H9 (cell line): ENCODE measurements around the gene MIER2. TPM values are rescaled to one million over a fixed set of nuclear protein-coding genes. Genes with fewer than 3 reads are reported as not detected.
A peak's percentile ranks its signal among the peaks of the same experiment; 100 is the strongest.

ENCODE experiments used
- DNase-seq: peaks from one replicate; pipeline ENCODE4 v3.0.0-alpha.2; 2017
- H2AFZ ChIP-seq: one replicate; pipeline ENCODE4 v1.6.1; 2013; ENCODE audit warnings: mild to moderate bottlenecking, low read length, control low read depth, moderate library complexity
- H2AK5ac ChIP-seq: 2 replicates; pipeline ENCODE4 v1.6.1; 2013; ENCODE audit warnings: low read length, control low read depth, mixed read lengths; ENCODE audit not compliant: insufficient read length
- H2BK120ac ChIP-seq: one replicate; pipeline ENCODE4 v1.6.1; 2013; ENCODE audit warnings: low read depth, mild to moderate bottlenecking, low read length, control low read depth, inconsistent platforms; ENCODE audit not compliant: poor library complexity, severe bottlenecking
- H2BK12ac ChIP-seq: 2 replicates; pipeline ENCODE4 v1.6.1; 2013; ENCODE audit warnings: low read length, control low read depth, mixed read lengths, low read depth; ENCODE audit not compliant: insufficient read length
- H2BK15ac ChIP-seq: 2 replicates; pipeline ENCODE4 v1.6.1; 2013; ENCODE audit warnings: low read depth, low read length, control low read depth
- H2BK20ac ChIP-seq: one replicate; pipeline ENCODE4 v1.6.1; 2013; ENCODE audit warnings: low read depth, mild to moderate bottlenecking, low read length, control low read depth, inconsistent platforms; ENCODE audit not compliant: poor library complexity, severe bottlenecking
- H2BK5ac ChIP-seq: 2 replicates; pipeline ENCODE4 v1.6.1; 2013; ENCODE audit warnings: low read length, control low read depth, mixed read lengths; ENCODE audit not compliant: insufficient read length
- H3K14ac ChIP-seq: 2 replicates; pipeline ENCODE4 v1.6.1; 2013; ENCODE audit warnings: low read length, control low read depth; ENCODE audit not compliant: insufficient read depth
- H3K18ac ChIP-seq: 2 replicates; pipeline ENCODE4 v1.6.1; 2013; ENCODE audit warnings: low read depth, mild to moderate bottlenecking, mixed read lengths, low read length, control low read depth; ENCODE audit not compliant: insufficient read length
- H3K23ac ChIP-seq: 2 replicates; pipeline ENCODE4 v1.6.1; 2013; ENCODE audit warnings: low read length, control low read depth, mixed read lengths, low read depth; ENCODE audit not compliant: insufficient read length
- H3K23me2 ChIP-seq: 2 replicates; pipeline ENCODE4 v1.6.1; 2013; ENCODE audit warnings: low read depth, mild to moderate bottlenecking, mixed read lengths, low read length, control low read depth; ENCODE audit not compliant: insufficient read length, poor library complexity, severe bottlenecking
- H3K27ac ChIP-seq: 2 replicates; pipeline ENCODE4 v1.5.1; 2013; ENCODE audit warnings: low read length, control low read depth, mixed read lengths, low read depth; ENCODE audit not compliant: insufficient read length
- H3K27me3 ChIP-seq: 2 replicates; pipeline ENCODE4 v1.6.1; 2013; ENCODE audit warnings: low read length, control low read depth, inconsistent platforms; ENCODE audit not compliant: insufficient read depth
- H3K4ac ChIP-seq: 2 replicates; pipeline ENCODE4 v1.6.1; 2013; ENCODE audit warnings: low read depth, mild to moderate bottlenecking, control low read depth, inconsistent platforms, low read length, moderate library complexity
- H3K4me1 ChIP-seq: 2 replicates; pipeline ENCODE4 v1.6.1; 2013; ENCODE audit warnings: low read length, control low read depth, inconsistent platforms; ENCODE audit not compliant: insufficient read depth
- H3K4me2 ChIP-seq: 2 replicates; pipeline ENCODE4 v1.6.1; 2013; ENCODE audit warnings: low read length, control low read depth, mixed read lengths; ENCODE audit not compliant: insufficient read length, insufficient read depth
- H3K56ac ChIP-seq: 2 replicates; pipeline ENCODE4 v1.6.1; 2013; ENCODE audit warnings: low read depth, mild to moderate bottlenecking, mixed read lengths, low read length, control low read depth; ENCODE audit not compliant: insufficient read length
- H3K79me1 ChIP-seq: 2 replicates; pipeline ENCODE4 v1.6.1; 2013; ENCODE audit warnings: low read depth, mild to moderate bottlenecking, moderate library complexity, low read length, control low read depth, inconsistent platforms; ENCODE audit not compliant: insufficient read depth, poor library complexity, severe bottlenecking
- H3K79me2 ChIP-seq: 2 replicates; pipeline ENCODE4 v1.6.1; 2013; ENCODE audit warnings: low read length, control low read depth, inconsistent platforms; ENCODE audit not compliant: insufficient read depth
- H3K9ac ChIP-seq: 2 replicates; pipeline ENCODE4 v1.6.1; 2013; ENCODE audit warnings: low read length, control low read depth, mixed read lengths; ENCODE audit not compliant: insufficient read length; ENCODE audit errors: extremely low read depth
- H3K9me3 ChIP-seq: one replicate; pipeline ENCODE4 v1.6.1; 2013; ENCODE audit warnings: low read depth, low read length, inconsistent platforms; ENCODE audit not compliant: control insufficient read depth
- H3T11ph ChIP-seq: one replicate; pipeline ENCODE4 v1.6.1; 2013; ENCODE audit warnings: mild to moderate bottlenecking, low read length, control low read depth, inconsistent platforms
- H4K20me1 ChIP-seq: one replicate; pipeline ENCODE4 v1.6.1; 2013; ENCODE audit not compliant: control insufficient read depth, insufficient read length, insufficient read depth
- H4K5ac ChIP-seq: 2 replicates; pipeline ENCODE4 v1.6.1; 2013; ENCODE audit warnings: low read depth, mild to moderate bottlenecking, mixed read lengths, low read length, control low read depth; ENCODE audit not compliant: insufficient read length
- H4K8ac ChIP-seq: replicated peaks from 2 replicates; pipeline ENCODE4 v1.6.1; 2013; ENCODE audit warnings: low read length, control low read depth, mixed read lengths, low read depth; ENCODE audit not compliant: insufficient read length
- H4K91ac ChIP-seq: 2 replicates; pipeline ENCODE4 v1.6.1; 2013; ENCODE audit warnings: low read depth, mild to moderate bottlenecking, moderate library complexity, mixed read lengths, low read length, control low read depth; ENCODE audit not compliant: insufficient read length
- H3K27ac Mint-ChIP-seq, 3 experiments: 2 replicates in 2 of 3; 3 replicates in 1 of 3; pipeline ENCODE4 v1.8.0; 2020 to 2021; ENCODE audit warnings: mixed read lengths in 3 of 3, mild to moderate bottlenecking in 1 of 3, moderate library complexity in 1 of 3
- H3K27me3 Mint-ChIP-seq: 2 replicates; pipeline ENCODE4 v1.8.0; 2021; ENCODE audit warnings: low read depth, mild to moderate bottlenecking, moderate library complexity, mixed read lengths
- H3K36me3 Mint-ChIP-seq, 3 experiments: 2 replicates in 2 of 3; 3 replicates in 1 of 3; pipeline ENCODE4 v1.8.0; 2020 to 2021; ENCODE audit warnings: low read depth in 3 of 3, mixed read lengths in 3 of 3; ENCODE audit not compliant: insufficient read depth in 1 of 3
- H3K4me1 Mint-ChIP-seq, 2 experiments: 2 replicates each; pipeline ENCODE4 v1.8.0; 2020; ENCODE audit warnings: mixed read lengths in 2 of 2
- H3K4me3 Mint-ChIP-seq, 2 experiments: 2 replicates in 1 of 2; 3 replicates in 1 of 2; pipeline ENCODE4 v1.8.0; 2020 to 2021; ENCODE audit warnings: mild to moderate bottlenecking in 2 of 2, mixed read lengths in 2 of 2, moderate library complexity in 1 of 2
- H3K9me3 Mint-ChIP-seq, 2 experiments: 2 replicates in 1 of 2; 3 replicates in 1 of 2; pipeline ENCODE4 v1.8.0; 2020; ENCODE audit warnings: mild to moderate bottlenecking in 2 of 2, mixed read lengths in 2 of 2, moderate library complexity in 1 of 2
- CTCF ChIP-seq: fragments of 200-600 bp; sonication (generic); conservative IDR thresholded peaks from 3 replicates; pipeline ENCODE4 v1.8.0; 2021; ENCODE audit warnings: antibody characterized with exemption, mild to moderate bottlenecking
- whole genome bisulfite sequencing: extraction: QIAGEN DNeasy Blood & Tissue Kit; methylation state at CpG from one replicate; pipeline ENCODE4 v1.1.7; 2013; ENCODE audit warnings: missing lambda C conversion rate, low lambda C conversion rate, mixed read lengths; ENCODE audit not compliant: insufficient read length; ENCODE audit errors: extremely low coverage; 5-methylcytosine and 5-hydroxymethylcytosine counted together
- total RNA-seq: library from RNA; stranded (reverse); gene quantifications from 2 replicates; pipeline ENCODE4 v1.2.1, GENCODE V29; 2021

MIER2 gene
- total RNA-seq, 1 experiment from 2014 or later, result 60.5 TPM

- Mint-ChIP-seq H3K36me3 (peaks cover 0 to 4% (median 3%) of the 10 kb centered on the region in 3 experiments; a peak in 4 of 7 replicates), H3K27ac (peak overlapping the region in 1 of 3 experiments; percentile 67; a peak in 1 of 7 replicates), H3K27me3 (peaks cover 31% of the 10 kb centered on the region), H3K4me3 (no peak overlapping the region), H3K9me3 (peaks cover 3 to 4% of the 10 kb centered on the region in 2 experiments; a peak in 3 of 5 replicates), H3K4me1 (peaks cover 3 to 12% of the 10 kb centered on the region in 2 experiments; a peak in 3 of 4 replicates)
- Histone ChIP-seq H3K23me2 (no peaks in the 10 kb centered on the region), H3K18ac (peak overlapping the region; percentile 21), H3K27ac (no peak overlapping the region), H3K9me3 (no peaks in the 10 kb centered on the region), H4K20me1 (no peaks in the 10 kb centered on the region), H2BK20ac (no peak overlapping the region), H4K8ac (no peak overlapping the region), H3K27me3 (no peaks in the 10 kb centered on the region), H3K23ac (no peak overlapping the region), H2BK5ac (no peak overlapping the region), H3K9ac (no peak overlapping the region), H3K4me1 (no peaks in the 10 kb centered on the region), H2AFZ (no peak overlapping the region), H3T11ph (no peak overlapping the region), H4K91ac (no peak overlapping the region), H3K4ac (no peak overlapping the region), H3K79me1 (no peaks in the 10 kb centered on the region), H2BK120ac (no peak overlapping the region), H4K5ac (no peak overlapping the region), H3K4me2 (no peak overlapping the region), H3K56ac (no peak overlapping the region), H3K79me2 (no peaks in the 10 kb centered on the region), H2AK5ac (no peak overlapping the region), H3K14ac (no peak overlapping the region; the same call in 1 of the 2 replicates), H2BK12ac (no peak overlapping the region), H2BK15ac (no peak overlapping the region)
- DNase-seq, result no peak
- no CpG with 5 or more reads among the region's 24 CpGs for WGBS
- no peak for TF ChIP-seq CTCF
Observed at GRCh38 chr19:373391-374182, 29.0 kb upstream of the MIER2 start.
